DOHH2 (cell line): ENCODE results near the gene PTF1A.

Source experiments
- CTCF ChIP-seq: fragments of 200-600 bp; sonication (generic); IDR thresholded peaks from one replicate; pipeline ENCODE4 v1.5.1; 2014; ENCODE audit warnings: antibody characterized with exemption, mild to moderate bottlenecking, low read depth, low read length; ENCODE audit not compliant: poor library complexity, severe bottlenecking
- EZH2phosphoT487 ChIP-seq: fragments of 200-600 bp; sonication (generic); IDR thresholded peaks from 2 replicates; pipeline ENCODE4 v1.6.1; 2017; ENCODE audit warnings: borderline replicate concordance, mild to moderate bottlenecking, antibody characterized with exemption, low read length, moderate library complexity, mixed read lengths

DNA sequence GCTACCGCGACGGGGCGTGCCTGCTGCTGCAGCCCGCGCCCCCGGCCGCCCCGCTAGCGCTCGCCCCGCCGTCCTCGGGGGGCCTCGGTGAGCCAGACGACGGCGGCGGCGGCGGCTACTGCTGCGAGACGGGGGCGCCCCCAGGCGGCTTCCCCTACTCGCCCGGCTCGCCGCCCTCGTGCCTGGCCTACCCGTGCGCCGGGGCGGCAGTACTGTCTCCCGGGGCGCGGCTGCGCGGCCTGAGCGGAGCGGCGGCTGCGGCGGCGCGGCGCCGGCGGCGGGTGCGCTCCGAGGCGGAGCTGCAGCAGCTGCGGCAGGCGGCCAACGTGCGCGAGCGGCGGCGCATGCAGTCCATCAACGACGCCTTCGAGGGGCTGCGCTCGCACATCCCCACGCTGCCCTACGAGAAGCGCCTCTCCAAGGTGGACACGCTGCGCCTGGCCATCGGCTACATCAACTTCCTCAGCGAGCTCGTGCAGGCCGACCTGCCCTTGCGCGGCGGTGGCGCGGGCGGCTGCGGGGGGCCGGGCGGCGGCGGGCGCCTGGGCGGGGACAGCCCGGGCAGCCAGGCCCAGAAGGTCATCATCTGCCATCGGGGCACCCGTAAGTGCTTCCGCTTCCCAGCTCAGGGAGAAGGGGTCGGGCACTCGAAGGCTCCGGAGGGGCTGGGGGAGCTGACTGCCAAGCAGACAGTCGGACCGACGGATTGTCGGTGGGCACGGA lies 761 bp downstream of the PTF1A start:
- no peak for TF ChIP-seq CTCF
- no peak for TF ChIP-seq EZH2phosphoT487
